ENCODE data around the gene ELFN1.

ELFN1 gene

DNA sequence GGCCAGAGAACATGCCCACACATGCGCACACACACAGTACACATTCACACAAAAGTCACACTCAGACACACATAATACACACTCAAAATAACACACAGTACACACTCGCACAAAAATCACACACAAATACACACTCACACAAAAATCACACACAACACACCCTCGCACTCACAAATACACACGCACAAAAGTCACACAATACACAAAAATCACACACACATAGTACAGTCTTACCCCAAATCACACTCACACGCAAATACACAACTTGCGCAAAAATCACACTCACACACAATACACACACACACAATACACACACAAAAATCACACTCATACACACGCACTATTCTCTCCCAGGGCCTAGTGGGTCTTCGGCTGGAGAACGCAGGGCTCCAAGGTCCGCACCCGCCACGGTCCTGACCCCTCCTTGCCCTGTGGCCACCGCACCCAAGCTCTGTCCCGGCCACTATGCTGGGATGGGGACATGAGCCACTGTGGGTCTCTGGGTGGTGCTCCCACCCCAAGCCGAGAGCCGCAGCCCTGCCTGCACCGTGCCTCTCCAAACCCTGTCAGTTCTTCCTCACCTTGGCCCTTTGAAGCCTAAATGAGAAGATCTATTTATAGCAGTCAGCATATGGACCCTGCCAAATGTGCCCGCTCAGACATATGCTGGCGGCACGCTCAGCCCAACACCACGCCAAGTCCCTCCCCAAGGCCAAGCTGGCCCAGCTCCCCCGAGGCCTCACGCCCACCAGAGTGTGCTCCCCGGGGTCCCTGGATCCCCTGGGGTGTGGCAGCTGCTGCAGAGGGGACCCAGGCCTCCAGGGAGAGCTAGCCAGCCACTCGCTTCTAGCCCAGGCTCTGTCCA is 55.9 kb downstream of the ELFN1 start:
- DNase-seq (ENCODE audit: low spot score): no peak

GRCh38 chr7:1727079-1727478 is 57.0 kb downstream of the ELFN1 start:
- no peak for DNase-seq (ENCODE audit: low spot score)

- DNase-seq (ENCODE audit: low spot score): no peak
These were observed 57.9 kb downstream of the ELFN1 start for GRCh38 chr7:1727812-1728570.

GRCh38 chr7:1729183-1729582 is 59.1 kb downstream of the ELFN1 start:
- DNase-seq (ENCODE audit: low spot score): no peak

GRCh38 chr7:1729773-1730172 is 59.7 kb downstream of the ELFN1 start:
- DNase-seq (ENCODE audit: low spot score): no peak

DNA sequence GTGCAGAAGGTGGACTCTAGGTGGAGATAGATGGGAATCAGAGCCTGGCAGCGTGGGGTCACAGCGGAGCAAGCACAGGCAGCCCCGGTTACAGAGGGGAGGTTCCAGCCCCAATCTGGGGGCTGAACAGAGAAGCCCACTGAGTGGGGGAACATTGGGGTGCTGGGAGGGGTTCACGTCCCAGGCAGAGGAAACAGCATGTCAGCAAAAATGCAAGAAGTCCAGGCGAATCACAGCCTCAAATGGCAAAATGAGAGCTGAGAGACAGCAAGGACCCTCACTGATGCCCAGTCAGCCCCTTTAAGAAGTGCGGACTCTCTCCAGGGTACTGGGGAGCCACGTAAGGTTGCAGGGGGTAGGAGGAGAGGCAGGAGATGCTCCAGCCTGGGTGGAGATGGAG is 62.0 kb downstream of the ELFN1 start:
- DNase-seq (ENCODE audit: low spot score): no peak

GRCh38 chr7:1732645-1733044 is 62.6 kb downstream of the ELFN1 start:
- no peak for DNase-seq (ENCODE audit: low spot score)

GRCh38 chr7:1733206-1733907 is 63.3 kb downstream of the ELFN1 start:
- DNase-seq (ENCODE audit: low spot score): no peak

DNA sequence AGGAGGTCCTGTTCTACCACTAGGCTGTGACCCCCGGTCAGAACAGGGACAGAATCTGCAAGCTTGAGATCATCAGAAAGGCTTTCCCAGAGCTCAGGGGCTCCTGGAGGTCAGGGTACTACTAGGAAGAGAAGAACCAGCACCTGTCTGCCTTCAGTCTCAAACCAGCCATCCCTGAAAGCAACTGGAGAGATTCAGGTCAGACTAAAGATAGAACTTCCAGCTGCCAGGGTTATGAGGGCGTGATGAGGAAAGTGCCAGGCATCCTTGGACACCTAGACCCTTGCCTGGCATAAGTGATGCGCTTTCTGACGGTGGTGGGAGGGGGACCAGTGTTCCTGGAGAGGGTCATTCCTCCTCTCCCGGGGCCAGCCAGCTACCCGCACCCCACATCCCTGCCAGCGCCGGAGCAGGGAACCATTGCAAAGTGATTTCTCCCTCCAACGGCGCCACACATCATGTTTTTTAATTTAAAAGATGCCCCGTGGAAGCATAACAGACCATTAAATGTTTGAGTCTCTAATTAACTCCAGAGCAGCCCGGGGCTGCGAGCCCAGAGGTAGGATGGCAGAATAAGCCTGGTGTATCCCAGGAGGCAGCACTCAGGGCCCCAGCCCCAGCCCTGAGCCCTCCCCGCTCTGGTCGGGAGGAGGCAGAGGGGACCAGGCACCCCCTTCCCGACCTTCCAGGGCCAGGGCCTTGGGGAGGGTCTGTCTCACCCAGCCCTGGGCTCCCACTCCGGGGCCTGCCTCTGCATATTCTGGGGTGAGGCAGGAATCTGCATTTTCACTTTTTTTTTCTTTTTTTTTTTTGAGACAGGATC is 64.0 kb downstream of the ELFN1 start:
- DNase-seq (ENCODE audit: low spot score): no peak

DNA sequence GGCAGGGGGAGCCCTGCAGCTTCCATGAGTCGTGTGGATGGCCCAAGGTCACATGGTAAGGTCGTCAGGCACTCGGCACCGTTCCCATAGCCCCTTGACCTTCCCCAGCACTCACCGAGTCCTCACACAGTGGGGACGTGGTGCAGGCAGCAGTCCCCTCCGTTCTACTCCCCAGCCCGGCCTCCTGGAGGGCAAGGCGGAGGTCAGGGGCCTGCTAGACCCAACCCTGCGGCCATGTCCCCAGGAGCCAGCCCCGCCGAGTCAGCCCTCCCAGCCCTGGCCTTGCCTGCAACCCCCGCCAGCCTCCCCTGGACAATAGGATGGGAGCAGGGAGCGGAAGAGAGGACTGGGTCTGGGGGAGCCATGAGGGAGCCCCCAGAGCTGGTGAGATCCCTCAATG is 65.2 kb downstream of the ELFN1 start:
- DNase-seq (ENCODE audit: low spot score): no peak

GRCh38 chr7:1735806-1736483 is 65.9 kb downstream of the ELFN1 start:
- DNase-seq (ENCODE audit: low spot score): no peak

DNA sequence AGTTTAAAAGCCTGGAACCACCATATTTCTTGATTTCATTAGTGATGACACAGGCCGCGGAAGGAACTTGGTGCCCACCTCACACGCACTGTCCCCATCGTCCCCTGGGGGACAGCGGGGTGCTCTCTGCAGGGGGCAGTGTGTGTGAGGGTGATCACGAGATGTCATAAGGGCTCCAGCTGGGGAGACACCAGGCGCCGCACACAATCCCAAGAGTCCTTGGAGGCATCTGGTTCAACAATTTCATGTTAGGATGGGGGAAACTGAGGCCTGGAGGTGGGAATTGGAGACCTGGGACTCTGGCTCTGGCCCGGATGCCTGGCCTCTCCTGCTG is 66.4 kb downstream of the ELFN1 start:
- no peak for DNase-seq (ENCODE audit: low spot score)

GRCh38 chr7:1736830-1737229 is 66.8 kb downstream of the ELFN1 start:
- DNase-seq (ENCODE audit: low spot score): no peak

DNA sequence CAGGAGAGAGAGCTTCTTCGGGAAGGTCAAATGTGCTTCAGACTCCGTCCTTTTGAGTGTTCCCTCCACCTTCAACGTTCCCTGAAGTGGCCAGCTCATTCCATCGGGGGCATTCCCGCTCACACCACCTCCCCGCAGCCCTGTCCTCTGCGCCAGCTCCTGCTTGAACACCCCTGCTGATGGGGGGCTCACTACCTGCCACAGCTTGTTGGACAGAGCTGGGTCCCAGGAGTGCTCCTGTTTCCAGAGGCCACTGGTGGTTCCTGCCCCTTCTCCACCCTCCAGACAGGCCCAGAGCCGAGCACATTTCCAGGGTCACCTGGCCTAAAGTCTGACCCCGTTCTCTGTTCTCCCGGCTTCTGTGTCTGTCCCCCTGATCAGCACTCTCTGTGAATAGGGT is 67.4 kb downstream of the ELFN1 start:
- DNase-seq (ENCODE audit: low spot score): no peak

GRCh38 chr7:1737956-1738355 is 67.9 kb downstream of the ELFN1 start:
- no peak for DNase-seq (ENCODE audit: low spot score)

DNA sequence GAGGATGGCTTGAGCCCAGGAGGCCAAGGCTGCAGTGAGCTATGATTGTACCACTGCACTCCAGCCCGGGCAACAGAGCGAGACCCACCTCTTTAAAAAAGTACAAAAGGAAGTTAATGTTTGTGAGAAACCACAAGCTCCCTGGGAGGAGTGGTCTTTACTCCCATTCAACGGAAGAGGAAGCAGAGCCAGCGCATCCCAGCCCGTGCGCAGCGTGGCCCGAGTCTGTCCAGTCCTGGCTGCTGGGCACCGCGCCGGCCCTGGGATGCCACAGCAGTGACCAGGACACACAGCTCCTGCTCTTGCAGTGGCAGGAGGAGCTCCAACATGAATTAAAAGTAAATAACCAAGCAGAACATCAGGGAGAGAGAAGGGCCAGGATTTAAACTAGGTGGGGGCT is 68.4 kb downstream of the ELFN1 start:
- DNase-seq (ENCODE audit: low spot score): no peak

- DNase-seq (ENCODE audit: low spot score): no peak
These were observed 68.9 kb downstream of the ELFN1 start for GRCh38 chr7:1738956-1739355.

DNA sequence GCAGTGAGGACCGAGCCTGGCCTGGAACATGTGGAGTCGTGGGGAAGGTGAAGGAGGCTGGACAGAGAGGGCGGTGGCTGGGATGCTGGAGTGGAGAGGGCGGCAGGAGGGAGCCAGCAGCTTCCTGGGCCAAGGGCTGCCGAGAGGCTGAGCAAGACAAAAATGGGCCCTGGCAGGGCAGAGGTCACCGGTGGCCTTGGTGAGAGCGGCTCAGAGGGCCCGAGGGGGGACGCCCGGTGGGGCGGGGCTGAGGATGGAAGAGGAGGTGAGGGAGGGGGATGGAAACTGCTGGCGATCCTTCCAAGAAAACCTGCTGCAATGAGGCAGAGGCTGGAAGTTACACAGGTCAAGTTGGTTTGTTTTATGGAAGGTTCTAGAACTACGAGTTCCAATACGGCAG is 69.5 kb downstream of the ELFN1 start:
- DNase-seq (ENCODE audit: low spot score): no peak

DNA sequence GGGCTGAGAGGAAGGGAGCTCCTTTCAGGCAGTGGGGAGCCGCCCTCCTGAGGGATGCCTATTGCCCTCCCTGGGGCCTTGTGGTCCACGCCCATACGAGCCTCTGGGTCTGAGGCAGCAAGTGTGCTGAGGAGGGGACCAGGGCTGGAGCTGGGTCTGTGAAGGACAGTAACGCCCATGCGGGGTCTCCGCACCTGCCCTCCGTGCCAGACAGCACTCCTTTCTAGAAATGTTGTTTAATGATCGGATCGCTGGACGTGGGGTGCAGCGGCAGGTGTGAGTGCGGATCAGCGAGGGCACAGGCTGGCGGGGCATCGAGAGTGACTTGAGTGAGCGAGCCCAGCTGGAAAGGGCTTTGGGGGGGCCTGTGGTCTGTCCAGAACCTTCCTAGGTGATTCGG is 70.1 kb downstream of the ELFN1 start:
- DNase-seq (ENCODE audit: low spot score): no peak

GRCh38 chr7:1741246-1741645 is 71.2 kb downstream of the ELFN1 start:
- DNase-seq (ENCODE audit: low spot score): no peak

DNA sequence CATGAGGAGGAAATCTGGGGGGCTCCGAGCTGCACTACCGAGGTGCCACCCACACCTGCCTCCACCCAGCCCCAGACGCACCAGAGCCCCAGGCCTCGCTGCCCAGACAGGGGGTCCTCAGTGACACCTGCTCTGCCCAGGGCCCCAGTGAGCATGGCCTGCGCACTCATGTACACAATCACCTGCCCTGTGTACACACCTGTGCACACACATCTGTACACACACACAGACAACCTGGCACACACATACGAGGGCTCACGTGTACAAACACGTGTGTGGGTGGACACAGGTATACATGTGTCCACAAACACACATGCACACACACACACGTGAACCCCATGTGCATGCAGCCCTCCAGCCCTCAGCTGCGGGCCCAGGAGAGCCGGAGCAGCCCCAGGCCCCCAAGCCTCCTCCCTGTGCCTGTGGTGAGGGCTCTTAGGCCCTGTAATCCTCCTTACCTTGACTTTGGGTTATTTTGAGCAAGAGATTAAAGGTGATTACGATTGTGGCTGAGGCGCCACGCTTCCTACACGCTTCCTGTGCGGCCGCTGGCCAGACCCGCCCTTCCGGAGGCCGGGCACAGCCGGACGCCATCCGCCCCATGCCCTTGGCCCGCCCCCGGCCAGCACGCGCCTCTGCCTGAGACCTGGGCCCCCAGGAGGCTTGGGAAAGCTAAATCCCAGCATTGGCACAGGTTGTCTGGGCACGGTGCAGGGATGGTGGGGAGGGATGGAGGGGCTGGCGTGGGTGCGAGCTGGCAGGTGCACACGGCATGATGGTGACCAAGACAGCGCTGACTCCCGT is 71.9 kb downstream of the ELFN1 start:
- no peak for DNase-seq (ENCODE audit: low spot score)

Data from putamen (tissue), 1 donor.